HG02884 (cell line): ENCODE measurements around the gene DEPP1.
"Not testable (repeated sequence)": the region's sequence is repeated elsewhere in the genome, so short reads cannot be mapped to it uniquely, and the experiment has no call there.

ENCODE experiments used
- ATAC-seq: cut with Tn5 transposase; IDR thresholded peaks from one replicate; pipeline ENCODE4 v1.9.1; 2021; ENCODE audit warnings: mild to moderate bottlenecking, moderate library complexity; ENCODE audit not compliant: unreplicated experiment

DEPP1 gene, protein sequence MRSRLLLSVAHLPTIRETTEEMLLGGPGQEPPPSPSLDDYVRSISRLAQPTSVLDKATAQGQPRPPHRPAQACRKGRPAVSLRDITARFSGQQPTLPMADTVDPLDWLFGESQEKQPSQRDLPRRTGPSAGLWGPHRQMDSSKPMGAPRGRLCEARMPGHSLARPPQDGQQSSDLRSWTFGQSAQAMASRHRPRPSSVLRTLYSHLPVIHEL

DNA sequence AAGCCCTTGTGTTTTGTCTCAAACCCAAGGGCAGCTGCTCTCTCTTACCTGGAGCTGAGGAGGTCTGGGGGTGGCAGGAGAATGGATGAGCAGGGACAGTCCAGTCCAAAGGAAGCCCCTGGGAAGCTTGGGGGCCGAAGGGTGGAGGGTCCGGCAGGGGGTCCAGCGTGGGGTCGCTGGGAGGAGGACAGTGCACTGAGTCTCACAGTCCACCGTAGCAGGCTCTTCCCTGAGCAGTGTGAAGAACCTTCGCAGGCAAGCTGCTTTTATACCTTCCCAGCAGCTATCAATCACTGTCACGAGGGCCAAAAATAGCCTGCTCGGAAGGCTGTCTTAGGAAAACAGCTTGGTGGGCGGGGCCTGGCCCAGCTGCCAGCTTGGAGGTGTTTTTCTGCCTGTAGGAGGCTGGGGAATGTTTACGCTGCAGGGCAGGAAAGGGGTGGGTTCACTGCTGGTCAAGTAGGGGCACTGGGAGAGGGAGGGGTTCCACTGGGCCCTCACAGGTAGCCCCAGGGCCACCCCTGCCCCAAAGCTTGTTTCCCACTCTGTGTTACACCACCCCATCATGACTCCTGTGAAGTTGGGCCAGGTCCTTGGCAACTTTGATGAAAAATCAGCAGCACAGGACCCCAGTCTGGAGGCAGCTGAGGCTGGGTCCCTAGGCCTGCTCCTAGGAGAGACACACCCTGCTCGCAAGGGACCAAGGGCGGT is at the start of gene DEPP1:
Gene DEPP1, minus strand, starts transcription at position 240 of the 711 bp plus-strand sequence. CDS start 779 bp downstream, outside the sequence.
- ATAC-seq, result no peak

DNA sequence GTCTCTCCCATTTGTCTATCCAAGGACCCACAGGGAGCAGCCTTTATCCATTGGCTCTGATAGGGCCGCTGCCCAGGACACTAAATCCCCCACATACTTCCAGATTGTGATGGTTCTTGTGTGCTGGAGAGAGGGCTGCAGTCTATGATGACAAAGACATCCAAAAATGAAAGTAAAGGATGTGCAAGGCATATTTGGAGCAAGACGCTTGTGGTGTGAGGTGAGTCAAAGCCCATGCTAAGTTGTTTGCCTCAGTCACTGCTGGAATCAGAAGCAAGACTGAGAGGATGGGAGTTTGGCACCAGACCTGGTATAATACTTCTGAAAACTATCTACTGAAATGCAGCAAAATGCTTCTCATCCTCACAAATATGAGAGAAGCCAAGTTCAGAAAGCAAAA is 44.8 kb upstream of the DEPP1 start:
- ATAC-seq, result no peak

DNA sequence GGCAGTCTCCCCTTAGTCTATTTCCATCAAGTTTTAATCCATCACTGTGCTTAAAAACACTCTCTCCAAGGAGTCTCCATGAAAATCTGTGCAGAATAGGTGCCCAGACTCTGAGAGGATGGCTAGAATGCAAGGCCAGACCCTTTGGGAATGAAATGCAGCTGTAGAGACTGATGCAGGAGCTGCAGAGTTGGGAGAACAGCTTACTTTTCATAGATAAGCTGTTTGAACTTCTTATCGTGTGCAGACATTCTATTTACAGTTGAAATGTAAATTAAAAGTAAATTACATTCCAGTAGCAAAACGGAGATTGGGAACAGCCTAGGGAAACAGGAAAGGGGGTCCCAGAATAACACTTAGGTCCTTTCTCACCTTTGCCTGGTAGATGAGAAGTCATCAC is 37.0 kb upstream of the DEPP1 start:
- ATAC-seq, result no peak

DNA sequence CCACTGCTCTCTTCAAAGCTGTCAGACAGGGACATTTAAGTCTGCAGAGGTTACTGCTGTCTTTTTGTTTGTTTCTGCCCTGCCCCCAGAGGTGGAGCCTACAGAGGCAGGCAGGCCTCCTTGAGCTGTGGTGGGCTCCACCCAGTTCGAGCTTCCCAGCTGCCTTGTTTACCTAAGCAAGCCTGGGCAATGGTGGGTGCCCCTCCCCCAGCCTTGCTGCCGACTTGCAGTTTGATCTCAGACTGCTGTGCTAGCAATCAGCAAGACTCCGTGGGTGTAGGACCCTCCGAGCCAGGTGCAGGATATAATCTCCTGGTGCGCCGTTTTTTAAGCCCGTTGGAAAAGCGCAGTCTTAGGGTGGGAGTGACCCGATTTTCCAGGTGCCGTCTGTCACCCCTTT is 35.9 kb upstream of the DEPP1 start:
- ATAC-seq, result not testable (repeated sequence)

DNA sequence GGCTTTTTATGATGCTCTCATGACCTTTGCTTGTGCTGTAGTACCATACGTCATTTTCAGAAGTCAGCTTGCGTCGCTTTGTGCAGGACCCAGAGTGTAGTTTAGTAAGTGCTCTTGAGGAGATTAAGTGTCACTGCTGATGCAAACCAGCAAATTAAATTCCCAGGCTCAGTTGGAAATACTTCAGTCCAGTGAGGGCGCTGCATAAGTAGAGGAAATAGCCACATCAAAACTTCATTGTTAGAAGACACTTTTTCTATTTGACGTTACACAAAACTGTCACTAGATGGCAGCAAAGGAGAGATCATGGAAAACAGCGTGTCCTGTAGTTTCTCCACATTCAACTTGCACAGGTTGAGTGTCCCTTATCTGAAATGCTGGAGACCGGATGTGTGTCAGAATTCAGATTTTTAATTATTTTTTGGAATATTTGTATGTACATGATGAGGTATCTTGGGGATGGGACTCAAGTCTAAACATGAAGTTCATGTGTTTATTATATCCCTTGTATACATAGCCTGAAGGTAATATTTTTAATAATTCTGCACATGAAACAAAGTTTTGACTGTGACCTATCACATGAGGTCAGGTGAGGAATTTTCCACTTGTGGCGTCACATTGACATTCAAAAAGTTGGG is 30.0 kb upstream of the DEPP1 start:
- ATAC-seq, result peak; percentile 91

DNA sequence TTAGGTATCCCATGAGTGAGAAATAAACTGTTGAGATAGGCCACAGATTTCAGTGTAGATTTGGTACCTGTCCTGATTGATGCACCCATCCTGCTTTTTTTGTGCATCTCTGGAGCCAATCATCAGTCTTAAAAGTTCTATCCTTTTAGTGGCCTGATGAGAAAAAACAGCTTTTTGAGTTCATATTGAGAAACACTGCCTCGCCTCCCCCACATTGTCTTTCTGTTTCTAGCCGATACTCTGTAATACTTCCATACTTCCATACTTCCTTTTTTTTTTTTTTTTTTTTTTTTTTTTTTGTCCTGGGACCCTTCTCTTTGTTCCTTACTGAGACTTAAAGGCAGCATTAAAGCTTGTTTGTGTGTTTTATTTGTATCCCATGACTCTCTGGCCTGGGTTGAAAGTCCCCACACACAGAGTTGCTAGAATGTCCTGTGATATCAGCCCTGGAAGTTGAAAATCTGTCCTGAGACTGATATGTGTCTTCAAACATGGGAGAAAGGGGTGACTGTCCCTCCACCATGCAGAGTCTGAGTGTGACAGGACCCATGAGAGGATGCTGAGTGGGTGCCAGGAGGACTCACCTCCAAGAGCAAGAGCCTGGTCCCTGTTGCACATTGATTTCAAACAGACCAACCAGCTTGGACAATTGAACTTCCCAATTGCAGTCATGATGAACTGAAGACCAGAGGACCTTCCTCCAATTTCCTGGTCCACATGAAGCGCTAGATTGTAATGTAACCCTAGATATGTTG is 27.8 kb upstream of the DEPP1 start:
- ATAC-seq, result no peak

DNA sequence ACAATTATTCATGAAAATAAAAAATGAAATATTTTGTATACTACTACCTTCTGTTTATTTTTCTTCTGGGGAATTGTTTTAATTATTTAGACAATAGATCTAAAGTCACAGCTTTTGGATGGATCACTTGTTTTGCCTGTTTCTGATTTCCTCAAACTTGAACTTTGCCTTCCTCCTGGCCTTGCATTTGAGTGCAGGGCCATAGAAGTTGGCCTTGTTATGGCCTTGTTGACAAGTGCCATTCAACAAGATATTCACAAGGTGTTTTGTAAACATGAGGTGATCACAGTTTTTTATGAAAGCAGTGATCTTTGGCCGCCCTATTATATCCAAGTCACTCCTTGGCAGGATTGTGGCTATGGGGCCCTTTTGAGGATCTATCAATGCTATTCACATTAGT is 26.7 kb upstream of the DEPP1 start:
- ATAC-seq, result no peak

DNA sequence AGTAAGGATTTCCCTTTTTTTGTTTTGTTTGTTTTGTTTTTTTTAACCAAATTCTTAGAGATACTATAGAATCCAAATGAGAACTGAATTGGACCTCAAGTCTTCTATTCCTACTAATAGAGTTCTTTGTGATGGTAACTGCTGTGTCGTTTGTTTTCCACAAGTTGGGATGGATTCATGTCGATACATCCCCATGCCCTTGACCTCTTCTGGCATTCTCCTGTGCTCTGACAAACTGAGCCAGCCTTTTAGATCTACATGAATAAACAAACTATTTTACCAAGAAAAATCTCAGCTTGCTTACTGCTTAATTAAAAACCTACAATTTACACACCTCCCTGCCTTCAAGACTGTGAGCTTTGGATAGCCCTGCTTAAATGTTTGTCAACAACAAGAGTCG is 26.1 kb upstream of the DEPP1 start:
- no peak for ATAC-seq

DNA sequence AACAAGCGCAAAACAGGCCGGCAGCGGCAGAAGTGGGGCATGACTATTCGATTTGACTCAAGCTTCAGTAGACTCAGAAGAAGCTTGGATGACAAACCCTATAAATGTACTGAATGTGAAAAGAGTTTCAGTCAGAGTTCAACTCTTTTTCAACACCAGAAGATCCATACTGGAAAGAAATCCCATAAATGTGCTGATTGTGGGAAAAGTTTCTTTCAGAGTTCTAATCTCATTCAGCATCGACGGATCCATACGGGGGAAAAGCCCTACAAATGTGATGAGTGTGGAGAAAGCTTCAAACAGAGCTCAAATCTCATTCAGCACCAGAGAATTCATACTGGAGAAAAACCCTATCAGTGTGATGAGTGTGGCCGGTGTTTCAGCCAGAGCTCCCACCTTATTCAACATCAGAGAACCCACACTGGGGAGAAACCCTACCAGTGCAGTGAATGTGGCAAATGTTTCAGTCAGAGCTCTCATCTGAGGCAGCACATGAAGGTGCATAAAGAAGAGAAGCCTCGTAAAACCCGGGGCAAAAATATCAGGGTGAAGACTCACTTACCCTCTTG is 24.9 kb upstream of the DEPP1 start:
- ATAC-seq, result no peak

DNA sequence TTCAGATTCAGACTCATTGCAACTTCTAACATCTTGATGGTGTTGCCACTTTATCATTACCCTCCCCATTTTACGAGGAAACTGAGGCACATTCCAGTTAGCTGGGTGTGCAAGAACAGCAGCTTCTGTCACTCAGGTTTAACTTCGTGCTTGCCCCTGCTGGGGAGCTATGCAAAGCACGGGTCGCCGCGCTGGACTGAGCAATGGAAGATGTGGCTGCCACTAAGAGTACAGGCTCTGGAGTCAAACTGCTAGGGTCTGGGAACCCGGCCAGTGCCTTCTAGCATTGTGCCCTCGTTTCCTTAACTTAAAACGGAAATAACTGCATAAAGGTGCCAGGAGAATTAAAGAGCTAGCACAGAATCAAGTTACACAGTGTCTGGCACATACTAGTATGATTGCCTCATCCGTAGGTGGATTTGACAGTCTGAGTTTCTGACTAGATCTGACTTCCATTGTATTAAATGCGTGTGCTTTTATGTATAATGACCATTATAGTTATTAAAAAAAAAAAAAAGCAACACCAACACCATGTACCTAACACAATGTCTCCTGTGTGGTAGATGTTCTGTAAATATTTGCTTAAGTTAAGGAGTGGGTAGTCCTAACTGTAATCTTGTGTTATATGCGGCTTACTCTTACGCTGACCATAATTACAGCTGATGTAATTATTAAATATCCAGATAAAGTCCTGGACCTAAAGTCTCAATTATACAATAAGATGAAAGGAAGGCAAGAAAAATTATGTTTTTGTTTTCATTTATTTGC is 23.0 kb upstream of the DEPP1 start:
- peak; percentile 75 for ATAC-seq

DNA sequence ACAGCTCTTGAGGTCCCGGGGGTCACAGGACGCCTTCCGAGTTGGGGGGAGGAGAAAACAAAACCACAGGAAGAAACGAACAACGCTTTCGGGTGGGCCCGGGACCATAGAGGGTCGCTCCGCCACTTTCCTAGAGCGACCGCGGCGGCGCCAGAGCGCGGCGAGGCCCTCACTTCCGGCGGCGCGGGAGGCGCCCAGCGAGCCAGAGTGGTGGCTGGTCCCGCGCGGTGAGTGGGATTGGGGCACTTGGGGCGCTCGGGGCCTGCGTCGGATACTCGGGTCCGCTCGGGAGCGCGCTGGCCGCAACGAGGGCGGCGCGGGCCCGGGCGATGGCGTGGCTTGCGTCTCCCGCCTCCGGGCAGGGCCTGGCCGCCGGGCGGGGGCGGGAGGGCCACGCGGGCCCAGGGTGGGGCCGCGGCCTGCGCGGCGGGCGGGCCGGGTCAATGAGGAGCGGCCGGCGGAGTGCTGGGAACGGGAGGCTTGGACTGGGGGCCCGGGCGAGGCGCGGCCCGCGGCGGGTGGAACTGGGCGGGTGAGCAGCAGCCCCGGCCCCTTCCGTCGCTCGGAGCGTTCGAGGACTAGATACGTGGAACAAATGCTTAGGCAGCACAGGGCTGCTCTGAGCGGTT is 22.3 kb upstream of the DEPP1 start, which contains the start of gene ZNF22:
Gene ZNF22, plus strand, starts transcription at position 172 of the 629 bp plus-strand sequence. CDS start 2,446 bp downstream, outside the sequence.
- peak; percentile 58 for ATAC-seq

DNA sequence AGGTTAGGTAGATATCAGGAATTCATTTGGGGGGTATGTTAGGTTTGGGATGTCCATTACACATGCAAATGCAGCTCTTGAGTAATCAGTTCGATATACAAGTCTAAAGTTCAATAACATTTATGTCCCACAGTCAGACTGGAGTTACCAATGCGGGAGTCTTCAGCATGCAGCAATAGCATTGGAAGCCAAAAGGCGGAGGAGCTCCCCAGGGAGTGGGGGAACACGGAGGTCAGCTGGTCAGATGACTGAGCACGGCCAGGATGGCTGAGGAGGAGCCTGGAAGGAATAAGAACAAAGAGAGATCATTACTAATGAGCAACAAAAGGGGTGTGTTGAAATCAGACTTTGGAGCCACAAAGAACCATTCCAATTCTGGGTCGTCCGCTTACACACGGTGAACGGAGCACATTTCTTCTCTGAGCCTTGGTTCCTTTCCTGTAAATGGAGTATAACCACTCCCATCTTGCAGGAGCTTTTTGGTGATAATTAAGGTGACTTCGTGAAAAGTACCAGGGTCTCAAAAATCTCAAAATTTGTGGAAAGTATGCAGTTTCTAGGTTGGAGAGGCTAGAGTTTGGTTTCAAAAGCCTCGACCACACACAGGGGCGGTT is 21.6 kb upstream of the DEPP1 start:
- ATAC-seq, result no peak

DNA sequence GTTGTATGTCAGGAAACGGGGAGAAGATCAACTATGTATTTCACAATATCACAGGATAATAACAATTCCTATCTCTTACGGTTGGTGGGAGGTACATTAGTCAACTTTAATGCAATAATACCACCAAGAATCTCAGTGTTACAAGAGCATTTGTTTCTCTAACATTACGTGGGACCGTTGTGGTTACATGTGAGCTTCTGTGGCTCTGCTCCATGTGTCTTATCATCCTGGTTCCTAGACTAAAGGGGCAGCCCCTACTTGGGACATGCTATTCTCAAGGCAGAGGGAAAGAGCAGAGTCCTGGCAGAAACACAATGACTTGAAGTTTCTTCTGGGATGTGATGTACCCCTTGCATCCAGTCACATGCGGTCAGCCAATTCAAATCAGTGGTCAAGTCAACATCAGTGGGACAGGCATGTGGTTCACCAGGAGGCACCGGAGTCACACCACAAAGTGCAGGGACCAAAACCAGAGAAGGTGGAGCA is 19.6 kb upstream of the DEPP1 start:
- ATAC-seq, result no peak

DNA sequence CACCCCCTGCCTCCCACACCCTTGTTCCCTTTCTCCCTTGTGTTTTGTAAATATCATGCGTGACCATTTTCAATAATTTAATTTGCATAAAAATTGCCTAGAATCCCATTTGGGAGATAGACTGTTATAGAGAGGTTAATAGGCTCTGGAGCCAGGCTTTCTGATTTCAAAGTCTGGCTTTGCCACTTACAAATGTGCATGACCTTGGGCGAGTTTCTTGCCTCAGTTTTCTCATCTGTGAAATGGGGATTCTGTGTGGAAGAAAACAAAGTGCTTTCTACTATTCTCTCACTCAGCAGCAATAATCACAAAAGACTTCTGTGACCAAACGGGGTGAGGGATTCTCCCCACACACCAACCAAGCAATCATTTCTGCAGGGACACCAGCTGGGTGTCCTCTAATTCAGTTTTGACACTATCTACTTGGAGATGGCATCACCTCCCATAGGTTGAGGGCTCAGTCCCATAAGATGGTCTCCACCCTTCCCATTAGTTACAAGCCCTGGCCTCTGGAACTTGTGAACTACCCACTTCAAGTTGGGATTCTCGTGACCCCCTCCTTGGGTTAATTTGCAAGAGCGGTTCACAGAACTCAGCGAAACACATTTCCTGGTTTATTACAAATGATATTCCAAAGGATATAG is 18.6 kb upstream of the DEPP1 start:
- no peak for ATAC-seq

DNA sequence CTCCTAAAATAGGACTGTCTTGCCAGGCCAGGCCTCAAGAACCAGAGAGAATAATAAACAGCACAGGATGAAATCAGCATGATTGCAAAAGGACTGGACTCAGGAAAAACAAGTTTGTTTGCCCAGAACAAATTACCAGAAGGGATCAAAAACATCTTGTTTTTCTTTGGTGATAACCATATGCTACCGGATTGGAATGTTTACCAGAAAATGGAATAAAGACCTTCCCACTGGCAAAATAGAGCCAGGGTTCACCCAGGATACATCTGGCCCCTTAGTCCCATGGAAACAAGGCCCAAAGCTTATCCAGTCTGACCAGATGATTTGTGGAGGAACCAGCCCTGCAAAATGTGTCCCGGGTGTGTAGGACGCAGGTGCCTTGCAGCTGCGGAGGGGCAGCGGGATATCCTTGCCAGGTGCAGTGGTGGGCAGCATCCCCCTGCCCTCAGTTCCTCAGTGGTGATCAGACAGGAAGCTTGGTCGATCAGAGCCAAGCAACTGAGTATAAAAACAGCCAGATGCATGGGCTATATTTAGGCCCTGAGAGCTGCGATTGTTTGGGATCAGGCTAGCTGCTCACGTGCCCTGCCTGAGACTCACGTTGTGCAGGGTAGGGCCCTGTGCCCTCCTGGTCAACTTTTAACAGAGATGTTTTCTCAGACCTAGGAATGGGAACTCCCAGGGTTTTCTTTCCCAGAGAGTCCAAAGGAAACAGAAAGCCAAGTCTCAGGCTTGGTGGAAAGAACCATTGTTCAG is 17.5 kb upstream of the DEPP1 start:
- no peak for ATAC-seq

DNA sequence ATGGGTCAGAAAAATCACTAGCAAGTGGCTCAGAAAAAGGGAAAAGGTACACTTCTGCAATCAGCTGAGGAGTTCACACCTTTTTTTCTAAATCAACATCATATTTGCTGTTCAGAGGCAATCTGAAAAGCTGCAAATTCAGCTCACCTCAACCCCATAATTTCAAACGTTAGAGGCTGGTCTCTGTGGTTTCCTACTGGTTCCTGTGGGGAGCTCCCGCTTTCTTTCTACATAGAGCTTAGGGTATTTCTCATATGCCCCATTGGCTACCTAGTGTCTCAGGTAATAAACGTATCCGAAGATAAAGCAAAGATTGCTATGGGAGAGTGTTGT is 16.9 kb upstream of the DEPP1 start:
- ATAC-seq, result no peak

DNA sequence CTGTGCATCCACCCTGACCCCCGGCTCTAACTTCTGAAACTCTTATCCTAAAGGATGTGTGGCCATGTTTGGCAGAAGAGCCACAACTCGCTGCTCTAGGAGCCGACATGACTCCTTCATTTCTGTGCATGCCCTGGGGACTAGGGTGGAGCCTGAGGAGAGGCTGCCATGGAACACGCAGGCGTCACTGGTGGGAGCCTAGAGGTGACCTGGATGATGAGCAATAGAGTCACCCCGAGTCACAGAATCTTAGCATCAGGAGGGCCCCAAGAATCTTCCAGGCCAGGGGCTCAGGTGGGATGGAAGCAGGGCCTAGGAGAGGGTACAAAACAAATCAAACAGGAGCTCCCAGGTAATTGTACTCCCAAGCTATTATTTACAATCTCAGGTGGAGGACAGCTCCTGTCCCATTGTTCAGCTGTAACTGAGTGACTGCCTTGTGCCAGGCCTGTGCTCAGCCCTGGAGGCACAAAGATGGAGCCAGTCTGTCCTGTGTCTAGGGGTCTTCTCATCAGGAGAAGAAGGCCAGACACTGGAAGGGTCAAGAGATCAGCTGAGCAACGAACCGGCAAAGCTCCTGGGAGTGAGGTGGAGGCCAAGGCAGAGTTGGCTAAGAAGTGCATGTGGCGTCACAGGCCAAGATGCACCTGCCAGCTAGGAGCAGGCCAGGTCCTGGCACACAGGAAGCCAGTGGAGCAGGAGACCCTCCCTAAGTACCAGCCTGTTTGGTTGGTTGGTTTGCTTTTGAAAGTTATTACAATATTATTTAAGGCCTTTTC is 16.3 kb upstream of the DEPP1 start:
- ATAC-seq, result no peak
